PC-9 (cell line): ENCODE results near the gene TUBB4B. TPM values are rescaled to one million over a fixed set of nuclear protein-coding genes. Genes with fewer than 3 reads are reported as not detected.
A peak's percentile ranks its signal among the peaks of the same experiment; 100 is the strongest.

ENCODE experiments used
- BruUV-seq: library from RNA; stranded (reverse); fragments of 400-500 nt; replicated peaks from 2 replicates; lab custom pipeline; 2021; lab: Mats Ljungman, UMichigan
- CTCF ChIA-PET: fragments of 300-600 bp; sonication (Branson Sonifier 250); formaldehyde crosslinking; loops from one replicate; lab custom pipeline; 2022; ENCODE audit warnings: antibody characterized with exemption; lab: Charles Lee
- POLR2A ChIA-PET: fragments of 300-600 bp; sonication (Branson Sonifier 250); formaldehyde crosslinking; loops from one replicate; lab custom pipeline; 2022; ENCODE audit warnings: antibody characterized with exemption; ENCODE audit not compliant: unreplicated experiment; lab: Charles Lee
- DNase-seq, 2 experiments: peaks; one replicate each; pipeline versions ENCODE4 v3.0.0 to v3.0.0-alpha.2; 2015 to 2022; ENCODE audit warnings: mixed read lengths in 1 of 2
- H2AFZ ChIP-seq: fragments of 200-600 bp; sonication (generic); 2 replicates; pipeline ENCODE4 v1.8.1; 2017; ENCODE audit warnings: antibody characterized with exemption
- H3F3A ChIP-seq: fragments of 200-600 bp; sonication (generic); 2 replicates; pipeline ENCODE4 v1.8.1; 2017; ENCODE audit warnings: antibody characterized with exemption, mild to moderate bottlenecking, low read depth; ENCODE audit not compliant: insufficient read depth
- H3K27ac ChIP-seq: fragments of 200-600 bp; sonication (generic); 2 replicates; pipeline ENCODE4 v1.6.1; 2016; ENCODE audit warnings: mixed run types
- H3K27me3 ChIP-seq: fragments of 200-600 bp; sonication (generic); 2 replicates; pipeline ENCODE4 v1.6.1; 2016; ENCODE audit warnings: low read depth, mixed run types; ENCODE audit not compliant: insufficient read depth
- H3K36me3 ChIP-seq: fragments of 200-600 bp; sonication (generic); 2 replicates; pipeline ENCODE4 v1.6.1; 2016; ENCODE audit warnings: low read depth, mixed run types
- H3K4me1 ChIP-seq: fragments of 200-600 bp; sonication (generic); replicated peaks from 2 replicates; pipeline ENCODE4 v1.6.1; 2016; ENCODE audit warnings: mixed run types; ENCODE audit not compliant: insufficient read depth
- H3K4me2 ChIP-seq: fragments of 200-600 bp; sonication (generic); 2 replicates; pipeline ENCODE4 v1.6.1; 2017; ENCODE audit warnings: mixed run types
- H3K4me3 ChIP-seq: fragments of 200-600 bp; sonication (generic); 2 replicates; pipeline ENCODE4 v1.6.1; 2016; ENCODE audit warnings: mixed run types
- H3K79me2 ChIP-seq: fragments of 200-600 bp; sonication (generic); 2 replicates; pipeline ENCODE4 v1.6.1; 2017; ENCODE audit warnings: low read depth, mixed run types
- H3K9me2 ChIP-seq: fragments of 200-600 bp; sonication (generic); 2 replicates; pipeline ENCODE4 v1.8.1; 2017; ENCODE audit warnings: mild to moderate bottlenecking; ENCODE audit not compliant: insufficient read depth
- H3K9me3 ChIP-seq: fragments of 200-600 bp; sonication (generic); 2 replicates; pipeline ENCODE4 v1.8.1; 2016; ENCODE audit warnings: low read depth; ENCODE audit not compliant: insufficient read depth
- H4K20me1 ChIP-seq: fragments of 200-600 bp; sonication (generic); 2 replicates; pipeline ENCODE4 v1.8.1; 2017; ENCODE audit not compliant: insufficient read depth
- CTCF ChIP-seq: fragments of 200-600 bp; sonication (generic); conservative IDR thresholded peaks from 2 replicates; pipeline ENCODE4 v1.6.1; 2017; ENCODE audit warnings: mixed run types, antibody characterized with exemption, mild to moderate bottlenecking, moderate library complexity
- EZH2 ChIP-seq: fragments of 200-600 bp; sonication (generic); IDR thresholded peaks from 2 replicates; pipeline ENCODE4 v1.8.0; 2017; ENCODE audit warnings: antibody characterized with exemption, low read depth
- intact Hi-C: fragments of 100-400 bp; cut with micrococcal nuclease; formaldehyde crosslinking; loops from one replicate; pipeline ENCODE4 v1.10.0; 2022; ENCODE audit not compliant: unreplicated experiment
- total RNA-seq: library from RNA; stranded (reverse); gene quantifications from 2 replicates; pipeline ENCODE4 v1.2.3, GENCODE V29; 2021

The TUBB4B gene
- total RNA-seq, 1 experiment from 2014 or later: 494 TPM

GRCh38 chr9:137226338-137227053 lies 14.6 kb upstream of the TUBB4B start:
- DNase-seq: peak; percentile 91 to 94
- BruUV-seq: TSS peak; percentile 27
- no peaks in the 10 kb centered on the region for H3K9me3 ChIP-seq
- H3K27ac ChIP-seq: peak overlapping the region; percentile 79
- H3K4me3 ChIP-seq: peak overlapping the region; percentile 90; the same call in 1 of the 2 replicates
- TF ChIP-seq EZH2 (no peak), CTCF (no peak)
- no peaks in the 10 kb centered on the region for H3K9me2 ChIP-seq
- H4K20me1 ChIP-seq: no peaks in the 10 kb centered on the region
- intact Hi-C loops: loop anchor here (1.0 to 2.0 kb wide), 6 partner anchors 31 to 180 kb away; partner anchors contain the start of genes ANAPC2, NPDC1, SAPCD2 and SSNA1
- peak overlapping the region; percentile 99 for H3K4me2 ChIP-seq
- peaks cover 44% of the 10 kb centered on the region for H3F3A ChIP-seq
- H3K36me3 ChIP-seq: no peaks in the 10 kb centered on the region
- no peaks in the 10 kb centered on the region for H3K27me3 ChIP-seq
- H2AFZ ChIP-seq: no peak overlapping the region
- ChIA-PET POLR2A (interaction anchor here (0.5 to 1.6 kb wide), 5 partner anchors 14 to 316 kb away, joined by 4 to 12 read pairs (median 5); partner anchors contain the start of gene TUBB4B), CTCF (interaction anchor here (1.4 to 2.3 kb wide), 2 partner anchors 22 to 37 kb away, joined by 3 to 15 read pairs; partner anchors contain the start of gene SSNA1)
- peaks cover 7% of the 10 kb centered on the region; the same call in 1 of the 2 replicates for H3K79me2 ChIP-seq
- H3K4me1 ChIP-seq: peaks cover 55% of the 10 kb centered on the region

- peaks cover 55% of the 10 kb centered on the region for H3K4me1 ChIP-seq
- H3K79me2 ChIP-seq: peaks cover 7% of the 10 kb centered on the region; the same call in 1 of the 2 replicates
- peaks cover 44% of the 10 kb centered on the region for H3F3A ChIP-seq
- no peaks in the 10 kb centered on the region for H3K36me3 ChIP-seq
- no peaks in the 10 kb centered on the region for H4K20me1 ChIP-seq
- no peaks in the 10 kb centered on the region for H3K27me3 ChIP-seq
- ChIA-PET POLR2A (interaction anchor here (0.5 to 1.6 kb wide), 7 partner anchors 13 to 317 kb away, joined by 3 to 12 read pairs (median 4); partner anchors contain the start of gene TUBB4B), CTCF (interaction anchor here (0.6 to 2.3 kb wide), 8 partner anchors 9 to 410 kb away, joined by 3 to 15 read pairs (median 4); partner anchors contain the start of genes DPP7 and SSNA1)
- DNase-seq: peak; percentile 88 to 99
- peak within 1 kb of the TSS; percentile 90; the same call in 1 of the 2 replicates for H3K4me3 ChIP-seq
- H3K9me2 ChIP-seq: no peaks in the 10 kb centered on the region
- TF ChIP-seq EZH2 (no peak), CTCF (peak; percentile 95)
- BruUV-seq: no TSS peak
- intact Hi-C loops: loop anchor here (1.0 to 2.0 kb wide), 6 partner anchors 30 to 180 kb away; partner anchors contain the start of genes ANAPC2, NPDC1, SAPCD2 and SSNA1
- peak within 1 kb of the TSS; percentile 79 for H3K27ac ChIP-seq
- H3K4me2 ChIP-seq: peak within 1 kb of the TSS; percentile 99
- no peak within 1 kb of the TSS for H2AFZ ChIP-seq
- H3K9me3 ChIP-seq: no peaks in the 10 kb centered on the region
Observed at GRCh38 chr9:137227054-137227852, 13.8 kb upstream of the TUBB4B start, which contains the start of gene RNF224. TSS of gene RNF224 (plus strand) at chr9:137227502. CDS start at chr9:137228336, 834 bp downstream.
